Activated CD4-positive, alpha-beta T cell treated with anti-CD3 and anti-CD28 coated beads, Interleukin-2, amount 10 ng/mL, durations not matched to agents 7 days and 5 days (primary cell): Measurements from ENCODE around the gene PIM3. TPM values are rescaled to one million over a fixed set of nuclear protein-coding genes. Genes with fewer than 3 reads are reported as not detected.
"Not testable (repeated sequence)": the region's sequence is repeated elsewhere in the genome, so short reads cannot be mapped to it uniquely, and the experiment has no call there.

Experiments used
- CTCF ChIA-PET: fragments of 350-600 bp; sonication (Branson Sonifier 250); formaldehyde crosslinking; loops from one replicate; lab custom pipeline; 2021; ENCODE audit warnings: antibody characterized with exemption; lab: Charles Lee
- POLR2A ChIA-PET: fragments of 350-600 bp; sonication (Branson Sonifier 250); formaldehyde crosslinking; loops from one replicate; lab custom pipeline; 2021; ENCODE audit warnings: antibody characterized with exemption; lab: Charles Lee
- DNase-seq: peaks from one replicate; pipeline ENCODE4 v3.0.0-alpha.2; 2020
- H3K27ac Mint-ChIP-seq: one replicate; pipeline ENCODE4 v1.8.0; 2021; ENCODE audit warnings: mild to moderate bottlenecking, moderate library complexity, mixed read lengths
- H3K27me3 Mint-ChIP-seq: one replicate; pipeline ENCODE4 v1.8.0; 2021; ENCODE audit warnings: mixed read lengths
- H3K36me3 Mint-ChIP-seq: one replicate; pipeline ENCODE4 v1.8.0; 2021; ENCODE audit warnings: low read depth, mixed read lengths
- H3K4me1 Mint-ChIP-seq: one replicate; pipeline ENCODE4 v1.8.0; 2021; ENCODE audit warnings: mixed read lengths
- H3K4me3 Mint-ChIP-seq: one replicate; pipeline ENCODE4 v1.8.0; 2021; ENCODE audit warnings: mild to moderate bottlenecking, moderate library complexity, mixed read lengths
- H3K9me3 Mint-ChIP-seq: one replicate; pipeline ENCODE4 v1.8.0; 2021; ENCODE audit warnings: mixed read lengths
- total RNA-seq, 2 experiments: library from RNA; stranded (reverse); gene quantifications; one replicate each; pipeline ENCODE4 v1.2.3, GENCODE V29; 2021

The PIM3 gene
- total RNA-seq, 2 experiments from 2014 or later: 39.7 to 44.7 TPM

- POLR2A ChIA-PET, DNase-seq: not testable (repeated sequence)
These were observed 21.2 kb downstream of the PIM3 start for GRCh38 chr22:49981799-49982198.

GRCh38 chr22:49983148-49984042 is 22.8 kb downstream of the PIM3 start:
- no peak overlapping the region for H3K4me3 Mint-ChIP-seq
- no peak for DNase-seq
- POLR2A ChIA-PET: no interaction called here

More at GRCh38 chr22:49981799-49982198, 21.2 kb downstream of the PIM3 start:
- Mint-ChIP-seq H3K36me3 (peaks cover 24% of the 10 kb centered on the region), H3K9me3 (peaks cover 29% of the 10 kb centered on the region), H3K27me3 (peaks cover 29% of the 10 kb centered on the region)
- CTCF ChIA-PET: interaction anchor here (1.2 to 1.6 kb wide), 2 partner anchors 10 to 33 kb away, joined by 3 to 5 read pairs; no protein-coding TSS in a partner anchor
- H3K27ac Mint-ChIP-seq, H3K4me1 Mint-ChIP-seq, H3K4me3 Mint-ChIP-seq: not testable (repeated sequence)

GRCh38 chr22:49986325-49986724 is 25.8 kb downstream of the PIM3 start:
- peaks cover 28% of the 10 kb centered on the region for H3K9me3 Mint-ChIP-seq
- CTCF ChIA-PET: no interaction called here
- no peak for DNase-seq
- H3K27me3 Mint-ChIP-seq: peaks cover 41% of the 10 kb centered on the region
- peaks cover 2% of the 10 kb centered on the region for H3K4me1 Mint-ChIP-seq
- H3K4me3 Mint-ChIP-seq: no peak overlapping the region
- H3K36me3 Mint-ChIP-seq: peaks cover 19% of the 10 kb centered on the region
- no peak overlapping the region for H3K27ac Mint-ChIP-seq
- POLR2A ChIA-PET: no interaction called here

More at GRCh38 chr22:49983148-49984042, 22.8 kb downstream of the PIM3 start:
- Mint-ChIP-seq H3K27me3 (peaks cover 34% of the 10 kb centered on the region), H3K9me3 (peaks cover 31% of the 10 kb centered on the region), H3K36me3 (peaks cover 24% of the 10 kb centered on the region), H3K4me1 (peaks cover 4% of the 10 kb centered on the region), H3K27ac (no peak overlapping the region)
- CTCF ChIA-PET: interaction anchor here (1.0 to 1.6 kb wide), 3 partner anchors 11 to 16 kb away, joined by 3 to 5 read pairs (median 5); no protein-coding TSS in a partner anchor

- peaks cover 15% of the 10 kb centered on the region for H3K36me3 Mint-ChIP-seq
- CTCF ChIA-PET, H3K4me1 Mint-ChIP-seq, H3K4me3 Mint-ChIP-seq, H3K27ac Mint-ChIP-seq, DNase-seq, POLR2A ChIA-PET: not testable (repeated sequence)
- H3K9me3 Mint-ChIP-seq: peaks cover 26% of the 10 kb centered on the region
- H3K27me3 Mint-ChIP-seq: peaks cover 33% of the 10 kb centered on the region
These were observed 29.3 kb downstream of the PIM3 start for GRCh38 chr22:49989826-49990225.

GRCh38 chr22:49991167-49991566 is 30.6 kb downstream of the PIM3 start:
- CTCF ChIA-PET: no interaction called here
- H3K27ac Mint-ChIP-seq: no peak overlapping the region
- peaks cover 17% of the 10 kb centered on the region for H3K9me3 Mint-ChIP-seq
- peaks cover 20% of the 10 kb centered on the region for H3K27me3 Mint-ChIP-seq
- H3K4me3 Mint-ChIP-seq: no peak overlapping the region
- POLR2A ChIA-PET: interaction anchor here (0.6 kb wide), 1 partner anchor 202 kb away, joined by 3 read pairs; no protein-coding TSS in a partner anchor
- no peak for DNase-seq
- H3K36me3 Mint-ChIP-seq: peaks cover 7% of the 10 kb centered on the region
- peaks cover 5% of the 10 kb centered on the region for H3K4me1 Mint-ChIP-seq

- ChIA-PET CTCF (interaction anchor here (0.8 kb wide), 1 partner anchor 38 kb away, joined by 3 read pairs; no protein-coding TSS in a partner anchor), POLR2A (no interaction called here)
- Mint-ChIP-seq H3K36me3 (peaks cover 4% of the 10 kb centered on the region), H3K27ac (no peak overlapping the region), H3K4me3 (no peak overlapping the region), H3K9me3 (peaks cover 10% of the 10 kb centered on the region), H3K27me3 (peaks cover 13% of the 10 kb centered on the region), H3K4me1 (peaks cover 5% of the 10 kb centered on the region)
- no peak for DNase-seq
These were observed 31.4 kb downstream of the PIM3 start for GRCh38 chr22:49991907-49992533.

GRCh38 chr22:49992921-49993648 is 32.5 kb downstream of the PIM3 start:
- Mint-ChIP-seq H3K27me3 (peaks cover 9% of the 10 kb centered on the region), H3K4me1 (peaks cover 5% of the 10 kb centered on the region), H3K27ac (no peak overlapping the region), H3K9me3 (peaks cover 8% of the 10 kb centered on the region), H3K4me3 (no peak overlapping the region), H3K36me3 (peaks cover 4% of the 10 kb centered on the region)
- CTCF ChIA-PET: interaction anchor here (0.6 to 2.5 kb wide), 7 partner anchors 10 to 74 kb away, joined by 3 to 8 read pairs (median 4); no protein-coding TSS in a partner anchor
- peak; percentile 68 for DNase-seq
- POLR2A ChIA-PET: no interaction called here

GRCh38 chr22:49993649-49994360 is 33.2 kb downstream of the PIM3 start:
- no peak for DNase-seq
- H3K4me1 Mint-ChIP-seq: peaks cover 9% of the 10 kb centered on the region
- CTCF ChIA-PET: interaction anchor here (0.6 to 2.5 kb wide), 7 partner anchors 9 to 69 kb away, joined by 3 to 8 read pairs (median 5); no protein-coding TSS in a partner anchor
- H3K27me3 Mint-ChIP-seq: peaks cover 7% of the 10 kb centered on the region
- peaks cover 6% of the 10 kb centered on the region for H3K9me3 Mint-ChIP-seq
- no peak overlapping the region for H3K27ac Mint-ChIP-seq
- no peak overlapping the region for H3K4me3 Mint-ChIP-seq
- POLR2A ChIA-PET: no interaction called here
- peaks cover 4% of the 10 kb centered on the region for H3K36me3 Mint-ChIP-seq

GRCh38 chr22:49994361-49995040 is 33.9 kb downstream of the PIM3 start:
- no peak overlapping the region for H3K27ac Mint-ChIP-seq
- no peak overlapping the region for H3K4me3 Mint-ChIP-seq
- H3K27me3 Mint-ChIP-seq: peaks cover 7% of the 10 kb centered on the region
- ChIA-PET POLR2A (no interaction called here), CTCF (interaction anchor here (1.3 to 2.5 kb wide), 6 partner anchors 9 to 64 kb away, joined by 3 to 10 read pairs (median 6); no protein-coding TSS in a partner anchor)
- H3K9me3 Mint-ChIP-seq: peaks cover 9% of the 10 kb centered on the region
- no peak for DNase-seq
- peaks cover 4% of the 10 kb centered on the region for H3K36me3 Mint-ChIP-seq
- H3K4me1 Mint-ChIP-seq: peaks cover 14% of the 10 kb centered on the region

GRCh38 chr22:49995041-49995360 is 34.4 kb downstream of the PIM3 start:
- Mint-ChIP-seq H3K4me3 (no peak overlapping the region), H3K9me3 (peaks cover 9% of the 10 kb centered on the region), H3K27me3 (peaks cover 7% of the 10 kb centered on the region), H3K4me1 (peaks cover 14% of the 10 kb centered on the region), H3K27ac (no peak overlapping the region), H3K36me3 (peaks cover 4% of the 10 kb centered on the region)
- no peak for DNase-seq
- ChIA-PET CTCF (interaction anchor here (1.4 to 2.5 kb wide), 4 partner anchors 10 to 36 kb away, joined by 5 to 10 read pairs (median 7); no protein-coding TSS in a partner anchor), POLR2A (no interaction called here)

- CTCF ChIA-PET: interaction anchor here (1.4 to 2.5 kb wide), 4 partner anchors 9 to 35 kb away, joined by 5 to 10 read pairs (median 7); no protein-coding TSS in a partner anchor
- Mint-ChIP-seq H3K4me3 (no peak overlapping the region), H3K27ac (no peak overlapping the region), H3K4me1 (peaks cover 14% of the 10 kb centered on the region), H3K27me3 (peaks cover 7% of the 10 kb centered on the region), H3K36me3 (peaks cover 4% of the 10 kb centered on the region), H3K9me3 (peaks cover 9% of the 10 kb centered on the region)
- POLR2A ChIA-PET: no interaction called here
- DNase-seq: no peak
These were observed 35.0 kb downstream of the PIM3 start for GRCh38 chr22:49995361-49996118.
